GM08714 (cell line): ENCODE results near the gene PRPS1L1.

Experiments
- H3K4me3 ChIP-seq: fragments of 200-500 bp; sonication (Bioruptor generic); 2 replicates; pipeline ENCODE4 v1.5.1; 2014; ENCODE audit warnings: mild to moderate bottlenecking, low read length, inconsistent platforms
- ZNF274 ChIP-seq: IDR thresholded peaks from 2 replicates; pipeline ENCODE4 v1.6.1; 2012; ENCODE audit warnings: mild to moderate bottlenecking, low read depth, low read length

Gene PRPS1L1

GRCh38 chr7:18036783-18037182, 9.1 kb upstream of the PRPS1L1 start:
- no peak overlapping the region for H3K4me3 ChIP-seq
- no peak for TF ChIP-seq ZNF274

- no peak for TF ChIP-seq ZNF274
Measured at GRCh38 chr7:18030758-18031157, 3.1 kb upstream of the PRPS1L1 start.

GRCh38 chr7:18020138-18020715, 7.4 kb downstream of the PRPS1L1 start:
- no peak for TF ChIP-seq ZNF274
- no peak overlapping the region for H3K4me3 ChIP-seq

More at GRCh38 chr7:18030758-18031157, 3.1 kb upstream of the PRPS1L1 start:
- H3K4me3 ChIP-seq: no peak overlapping the region

GRCh38 chr7:18019555-18019954, 8.1 kb downstream of the PRPS1L1 start:
- no peak for TF ChIP-seq ZNF274
- no peak overlapping the region for H3K4me3 ChIP-seq

GRCh38 chr7:18018296-18019215, 9.1 kb downstream of the PRPS1L1 start:
- no peak for TF ChIP-seq ZNF274
- H3K4me3 ChIP-seq: no peak overlapping the region

- no peak for TF ChIP-seq ZNF274
- H3K4me3 ChIP-seq: no peak overlapping the region
Measured at GRCh38 chr7:18016547-18017444, 10.8 kb downstream of the PRPS1L1 start.

GRCh38 chr7:18013936-18014335, 13.7 kb downstream of the PRPS1L1 start:
- H3K4me3 ChIP-seq: no peak overlapping the region
- no peak for TF ChIP-seq ZNF274

- TF ChIP-seq ZNF274: no peak
Measured at GRCh38 chr7:18004372-18004771, 23.3 kb downstream of the PRPS1L1 start.

GRCh38 chr7:18003286-18003994, 24.2 kb downstream of the PRPS1L1 start:
- no peak for TF ChIP-seq ZNF274

More at GRCh38 chr7:18004372-18004771, 23.3 kb downstream of the PRPS1L1 start:
- no peak overlapping the region for H3K4me3 ChIP-seq

GRCh38 chr7:17998692-17999091, 29.0 kb downstream of the PRPS1L1 start:
- H3K4me3 ChIP-seq: no peak overlapping the region
- no peak for TF ChIP-seq ZNF274

More at GRCh38 chr7:18003286-18003994, 24.2 kb downstream of the PRPS1L1 start:
- H3K4me3 ChIP-seq: no peak overlapping the region

- no peak for TF ChIP-seq ZNF274
- H3K4me3 ChIP-seq: no peak overlapping the region
Measured at GRCh38 chr7:17996442-17997223, 31.0 kb downstream of the PRPS1L1 start.

GRCh38 chr7:17996040-17996439, 31.6 kb downstream of the PRPS1L1 start:
- no peak for TF ChIP-seq ZNF274
- no peak overlapping the region for H3K4me3 ChIP-seq
